GM13977 (cell line): ENCODE data around the gene DENND4A.
"Not testable (repeated sequence)": the region's sequence is repeated elsewhere in the genome, so short reads cannot be mapped to it uniquely, and the experiment has no call there.

Experiments
- DNase-seq: peaks from one replicate; pipeline ENCODE4 v3.0.0; 2012; ENCODE audit warnings: low spot score
- in situ Hi-C: fragments of 300-500 bp; cut with MboI; formaldehyde crosslinking; loops from one replicate; pipeline ENCODE4 v1.12.0; 2022; ENCODE audit warnings: low sequenced_read_pairs, low pct_unique_long_range_greater_than_20kb, mixed read lengths, inconsistent platforms; ENCODE audit not compliant: unreplicated experiment
- TF ChIP-seq, protein P1 (sequence below): IDR thresholded peaks from 2 replicates; pipeline ENCODE4 v1.5.1; 2012; ENCODE audit warnings: mild to moderate bottlenecking, control low read depth; ENCODE audit not compliant: insufficient read depth; ENCODE audit errors: extremely low read depth, missing control alignments

Gene DENND4A

DNA sequence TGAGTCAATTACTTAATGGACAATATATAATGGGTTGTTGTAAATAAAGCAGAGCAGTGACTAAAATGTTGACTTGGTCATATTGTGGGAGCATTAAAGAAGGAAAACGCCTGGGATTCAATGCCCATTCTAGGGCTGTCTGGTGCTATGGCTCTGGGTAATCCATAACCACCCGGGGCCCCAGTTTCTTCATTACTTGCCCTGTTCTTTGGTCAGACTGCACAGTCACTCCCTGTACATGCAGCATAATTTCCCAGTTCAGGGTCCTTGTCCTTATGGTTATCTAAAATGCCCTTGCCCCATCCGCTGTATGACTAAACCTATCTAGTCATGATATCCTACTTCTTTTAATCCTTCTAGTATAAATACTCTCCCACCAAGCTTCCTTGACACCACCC lies 27.5 kb upstream of the DENND4A start:
- no peak for DNase-seq
- TF ChIP-seq, protein P1, sequence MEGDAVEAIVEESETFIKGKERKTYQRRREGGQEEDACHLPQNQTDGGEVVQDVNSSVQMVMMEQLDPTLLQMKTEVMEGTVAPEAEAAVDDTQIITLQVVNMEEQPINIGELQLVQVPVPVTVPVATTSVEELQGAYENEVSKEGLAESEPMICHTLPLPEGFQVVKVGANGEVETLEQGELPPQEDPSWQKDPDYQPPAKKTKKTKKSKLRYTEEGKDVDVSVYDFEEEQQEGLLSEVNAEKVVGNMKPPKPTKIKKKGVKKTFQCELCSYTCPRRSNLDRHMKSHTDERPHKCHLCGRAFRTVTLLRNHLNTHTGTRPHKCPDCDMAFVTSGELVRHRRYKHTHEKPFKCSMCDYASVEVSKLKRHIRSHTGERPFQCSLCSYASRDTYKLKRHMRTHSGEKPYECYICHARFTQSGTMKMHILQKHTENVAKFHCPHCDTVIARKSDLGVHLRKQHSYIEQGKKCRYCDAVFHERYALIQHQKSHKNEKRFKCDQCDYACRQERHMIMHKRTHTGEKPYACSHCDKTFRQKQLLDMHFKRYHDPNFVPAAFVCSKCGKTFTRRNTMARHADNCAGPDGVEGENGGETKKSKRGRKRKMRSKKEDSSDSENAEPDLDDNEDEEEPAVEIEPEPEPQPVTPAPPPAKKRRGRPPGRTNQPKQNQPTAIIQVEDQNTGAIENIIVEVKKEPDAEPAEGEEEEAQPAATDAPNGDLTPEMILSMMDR = no peak
- in situ Hi-C loops = no loop called here

DNA sequence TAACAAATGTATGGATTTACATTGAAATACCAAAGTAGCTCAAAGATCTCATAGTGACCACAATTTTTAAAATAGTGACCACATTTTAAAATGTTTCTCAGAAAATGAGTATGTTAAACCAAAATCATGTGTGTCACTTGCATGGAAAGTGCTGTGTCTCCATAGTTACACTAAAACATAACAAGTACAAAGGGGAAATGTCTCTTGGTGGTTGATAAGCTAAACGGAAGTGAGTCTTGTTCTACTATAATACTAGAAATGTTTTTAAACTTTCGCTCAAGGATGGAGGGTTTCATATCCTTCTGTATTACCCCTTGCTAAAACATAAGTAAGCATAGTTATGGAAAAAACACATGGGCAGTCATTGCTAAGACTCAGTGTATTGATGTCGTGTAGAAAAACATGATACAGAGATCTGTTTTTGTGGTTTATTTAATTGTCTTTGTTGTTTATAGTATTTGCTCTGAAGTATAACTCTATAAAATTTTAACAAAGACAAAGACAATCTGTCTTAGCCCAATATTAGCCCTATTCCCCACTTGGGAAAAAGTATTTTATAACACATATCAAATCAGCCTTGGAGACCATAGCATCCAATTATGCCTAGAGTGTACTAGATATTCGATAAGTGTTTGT lies 27.0 kb upstream of the DENND4A start:
- DNase-seq = peak; percentile 59
- TF ChIP-seq, protein P1 = no peak

DNA sequence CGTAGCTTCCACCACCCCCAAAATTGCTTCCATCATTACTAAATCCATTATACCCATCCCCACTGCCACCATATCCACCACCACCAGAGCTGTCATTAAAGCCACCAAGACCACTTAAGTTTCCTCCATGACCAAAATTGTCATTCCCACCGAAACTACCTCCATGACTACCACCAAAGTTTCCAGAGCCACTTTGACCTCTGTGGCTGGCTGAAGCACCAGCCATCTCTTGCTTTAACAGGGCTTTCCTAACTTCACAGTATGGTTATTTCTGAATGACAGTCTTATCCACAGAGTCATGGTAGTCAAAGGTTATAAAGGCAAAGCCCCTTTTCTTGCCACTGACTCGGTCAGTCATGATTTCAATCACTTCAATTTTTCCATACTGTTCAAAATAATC lies 24.3 kb upstream of the DENND4A start:
- TF ChIP-seq, protein P1 = no peak
- DNase-seq = no peak
- in situ Hi-C loops = no loop called here

More for the DNA sequence above, 27.0 kb upstream of the DENND4A start:
- in situ Hi-C loops = no loop called here

DNA sequence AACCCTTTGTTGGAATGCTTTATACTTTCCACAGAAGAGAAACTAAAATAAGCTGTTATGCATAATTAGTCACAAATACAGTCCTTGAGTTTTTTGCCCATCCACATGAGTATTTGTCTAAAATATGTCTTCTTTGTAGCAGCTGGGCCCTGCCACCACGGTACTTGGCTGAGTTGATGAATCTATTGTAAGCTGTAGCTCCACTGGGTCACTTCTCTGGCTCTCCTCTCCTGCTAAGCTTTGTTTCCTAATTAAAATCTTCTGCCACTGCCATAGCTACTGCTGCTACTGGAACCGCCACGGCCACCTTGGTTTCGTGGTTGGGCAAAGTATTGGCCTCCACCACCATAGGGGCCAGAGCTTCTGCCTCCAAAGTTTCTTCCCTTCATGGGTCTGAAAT lies 23.9 kb upstream of the DENND4A start:
- DNase-seq, in situ Hi-C loops: not testable (repeated sequence)

DNA sequence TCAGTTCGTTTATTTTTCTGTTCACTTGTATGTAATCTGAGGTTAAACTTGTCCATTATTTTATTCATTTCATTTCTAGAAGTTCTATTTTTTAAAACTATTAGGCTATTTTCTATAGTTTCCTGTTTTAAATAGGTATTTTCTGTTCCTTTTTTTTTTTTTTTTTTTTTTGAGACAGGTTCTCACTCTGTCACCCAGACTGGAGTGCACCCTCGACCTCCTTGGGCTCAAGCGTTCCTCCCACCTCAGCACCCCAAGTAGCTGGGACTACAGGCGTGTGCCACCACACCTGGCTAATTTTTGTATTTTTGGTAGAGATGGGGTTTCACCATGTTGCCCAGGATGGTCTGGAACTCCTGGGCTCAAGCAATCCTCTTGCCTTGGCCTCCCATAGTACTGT lies 22.2 kb upstream of the DENND4A start:
- in situ Hi-C loops, DNase-seq: not testable (repeated sequence)

DNA sequence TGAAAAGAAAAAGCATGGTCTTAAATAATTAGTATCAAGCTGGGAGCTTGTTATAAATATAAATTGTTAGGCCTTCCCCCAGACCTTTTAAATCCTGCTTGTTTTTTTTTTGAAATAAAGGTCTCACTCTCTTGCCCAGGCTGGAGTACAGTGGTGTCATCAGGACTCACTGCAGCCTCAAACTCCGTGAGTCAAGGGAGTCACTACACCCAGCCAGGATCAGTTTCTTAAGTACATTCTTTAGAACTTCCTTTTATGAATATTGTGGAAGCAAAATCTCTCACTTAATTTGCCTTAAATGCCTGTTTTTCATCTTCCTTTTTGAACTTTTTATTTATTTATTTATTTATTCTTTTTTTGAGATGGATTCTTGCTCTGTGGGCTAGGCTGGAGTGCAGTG lies 20.8 kb upstream of the DENND4A start:
- no peak for DNase-seq
- in situ Hi-C loops = no loop called here
- TF ChIP-seq, protein P1 = no peak

DNA sequence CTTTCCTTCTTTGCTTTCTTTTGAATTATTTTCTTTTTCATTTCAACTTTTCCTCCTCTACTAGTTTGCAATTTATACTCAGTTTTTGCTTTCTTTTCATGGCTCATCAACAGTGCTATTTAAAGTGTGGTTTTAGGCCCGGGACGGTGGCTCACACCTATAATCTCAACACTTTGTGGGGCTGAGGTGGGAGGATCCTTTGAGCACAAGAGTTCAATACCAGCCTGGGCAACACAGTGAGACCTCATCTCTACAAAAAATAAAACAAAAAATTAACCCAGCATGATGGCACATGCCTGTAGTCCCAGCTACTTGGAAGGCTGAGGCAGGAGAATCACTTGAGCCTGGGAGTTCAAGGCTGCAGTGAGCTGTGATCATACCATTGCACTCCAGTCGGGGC lies 20.4 kb upstream of the DENND4A start:
- TF ChIP-seq, protein P1 = no peak
- in situ Hi-C loops = no loop called here
- DNase-seq = no peak

DNA sequence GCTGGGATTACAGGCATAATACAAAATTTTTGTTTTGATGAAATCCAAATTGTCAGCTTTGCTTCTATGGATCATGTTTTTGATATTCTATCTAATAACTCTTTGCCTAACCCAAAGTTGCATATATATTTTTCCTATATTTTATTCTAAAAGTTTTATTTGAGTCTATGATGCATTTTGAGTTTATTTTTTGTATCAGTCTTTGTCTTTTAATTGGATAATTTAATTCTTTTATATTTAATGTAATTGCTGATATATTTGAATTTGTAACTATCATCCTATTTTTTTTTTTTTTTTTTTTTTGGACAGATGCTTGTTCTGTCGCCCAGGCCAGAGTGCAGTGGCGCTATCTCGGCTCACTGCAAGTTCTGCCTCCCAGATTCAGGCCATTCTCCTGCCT lies 19.7 kb upstream of the DENND4A start:
- in situ Hi-C loops = no loop called here
- no peak for DNase-seq

DNA sequence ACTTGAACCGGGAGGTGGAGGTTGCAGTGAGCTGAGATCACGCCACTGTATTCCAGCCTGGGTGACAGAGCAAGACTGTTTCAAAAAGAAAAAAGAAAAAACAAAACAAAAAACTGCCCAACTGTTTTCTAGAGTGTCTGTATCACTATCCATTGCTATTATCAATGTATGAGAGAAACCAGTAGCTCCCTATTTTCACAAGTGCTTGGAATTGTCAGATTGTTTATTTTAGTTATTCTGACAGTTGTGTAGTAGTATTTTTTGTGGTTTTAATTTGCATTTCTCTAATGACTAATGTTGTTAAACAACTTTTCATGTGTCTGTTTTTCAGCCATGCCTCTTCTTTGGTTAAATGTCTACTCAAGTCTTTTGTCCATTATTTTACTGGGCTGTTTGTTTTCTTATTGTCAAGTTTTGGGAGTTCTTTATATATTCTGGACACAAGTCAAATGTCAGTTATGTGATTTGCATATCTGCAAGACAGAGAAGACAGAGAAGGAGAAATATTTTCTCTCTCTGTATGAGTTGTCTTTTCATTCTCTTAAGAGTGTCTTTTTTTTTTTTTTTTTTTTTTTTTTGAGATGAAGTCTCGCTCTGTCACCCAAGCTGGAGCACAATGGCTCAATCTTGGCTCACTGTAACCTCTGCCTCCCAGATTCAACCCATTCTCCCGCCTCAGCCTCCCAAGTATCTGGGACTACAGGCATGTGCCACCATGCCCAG lies 19.1 kb upstream of the DENND4A start:
- in situ Hi-C loops, DNase-seq: not testable (repeated sequence)

More for the DNA sequence above, 19.7 kb upstream of the DENND4A start:
- TF ChIP-seq, protein P1 = no peak
